GM12878 (cell line): ENCODE measurements around the gene LIX1.

Source experiments
- CBFB ChIP-seq: IDR thresholded peaks from 2 replicates; pipeline ENCODE4 v1.6.1; 2016; ENCODE audit warnings: antibody characterized with exemption, low read depth
- ETV6 ChIP-seq, 2 experiments: fragments of 450-650 bp in 1 of 2; IDR thresholded peaks in 1 of 2; conservative IDR thresholded peaks in 1 of 2; 2 replicates each; pipeline ENCODE4 v1.6.1; 2014; ENCODE audit warnings: antibody characterized with exemption in 1 of 2, borderline replicate concordance in 1 of 2, low read depth in 1 of 2, mild to moderate bottlenecking in 1 of 2, moderate library complexity in 1 of 2
- TF ChIP-seq, protein P1 (sequence below), 3 experiments: IDR thresholded peaks in 2 of 3; conservative IDR thresholded peaks in 1 of 3; 2 replicates each; pipeline ENCODE4 v1.5.1; 2011; ENCODE audit warnings: low read depth in 3 of 3, low read length in 3 of 3, mild to moderate bottlenecking in 3 of 3, control low read depth in 2 of 3, moderate library complexity in 2 of 3, inconsistent platforms in 1 of 3, mixed read lengths in 1 of 3; ENCODE audit not compliant: control insufficient read depth in 2 of 3, insufficient read depth in 1 of 3; ENCODE audit errors: extremely low read depth in 1 of 3

GRCh38 chr5:97165726-97166125 lies 23.3 kb upstream of the LIX1 start:
- TF ChIP-seq, protein P1, sequence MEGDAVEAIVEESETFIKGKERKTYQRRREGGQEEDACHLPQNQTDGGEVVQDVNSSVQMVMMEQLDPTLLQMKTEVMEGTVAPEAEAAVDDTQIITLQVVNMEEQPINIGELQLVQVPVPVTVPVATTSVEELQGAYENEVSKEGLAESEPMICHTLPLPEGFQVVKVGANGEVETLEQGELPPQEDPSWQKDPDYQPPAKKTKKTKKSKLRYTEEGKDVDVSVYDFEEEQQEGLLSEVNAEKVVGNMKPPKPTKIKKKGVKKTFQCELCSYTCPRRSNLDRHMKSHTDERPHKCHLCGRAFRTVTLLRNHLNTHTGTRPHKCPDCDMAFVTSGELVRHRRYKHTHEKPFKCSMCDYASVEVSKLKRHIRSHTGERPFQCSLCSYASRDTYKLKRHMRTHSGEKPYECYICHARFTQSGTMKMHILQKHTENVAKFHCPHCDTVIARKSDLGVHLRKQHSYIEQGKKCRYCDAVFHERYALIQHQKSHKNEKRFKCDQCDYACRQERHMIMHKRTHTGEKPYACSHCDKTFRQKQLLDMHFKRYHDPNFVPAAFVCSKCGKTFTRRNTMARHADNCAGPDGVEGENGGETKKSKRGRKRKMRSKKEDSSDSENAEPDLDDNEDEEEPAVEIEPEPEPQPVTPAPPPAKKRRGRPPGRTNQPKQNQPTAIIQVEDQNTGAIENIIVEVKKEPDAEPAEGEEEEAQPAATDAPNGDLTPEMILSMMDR (IDR thresholded peaks at IDR 0.05 in 2 of 3, conservative IDR thresholded peaks at IDR 0.05 in 1 of 3; ENCODE audit: control insufficient read depth in 2 of 3, extremely low read depth in 1 of 3, insufficient read depth in 1 of 3, low read depth in 3 of 3, low read length in 3 of 3), result no peak
- TF ChIP-seq ETV6 (conservative IDR thresholded peaks at IDR 0.05 in 1 of 2, IDR thresholded peaks at IDR 0.05 in 1 of 2; ENCODE audit: borderline replicate concordance in 1 of 2, low read depth in 1 of 2), result no peak
- TF ChIP-seq CBFB, result no peak
